K562 (cell line): ENCODE data around the gene PHOSPHO1. TPM values are rescaled to one million over a fixed set of nuclear protein-coding genes. Genes with fewer than 3 reads are reported as not detected.

Experiments used
- HDAC8 ChIP-seq: fragments of 450-650 bp; IDR thresholded peaks from 2 replicates; pipeline ENCODE4 v1.6.1; 2016; ENCODE audit warnings: mild to moderate bottlenecking, missing genetic modification characterization, moderate library complexity, missing compliant biosample characterization
- JUN ChIP-seq, 2 experiments: sonication (generic) in 1 of 2; formaldehyde crosslinking in 1 of 2; IDR thresholded peaks; 2 replicates each; pipeline versions ENCODE4 v1.6.1 to v1.8.0; 2012 to 2022; ENCODE audit warnings: borderline replicate concordance in 2 of 2, mild to moderate bottlenecking in 2 of 2, improper control_type of control experiment in 1 of 2, low read depth in 1 of 2, low read length in 1 of 2, missing genetic modification reagents in 1 of 2
- polyA plus RNA-seq, 8 experiments: library from polyadenylated mRNA; depleted of rRNA in 4 of 8; stranded (reverse) in 5 of 8; unstranded in 3 of 8; fragments of >200 nt; fragmentation: Nextera tagmentation in 2 of 8; fragmentation: Illumina TruSeq in 1 of 8; extraction: Ambion mirVana in 2 of 8; extraction: Trizol in 1 of 8; gene quantifications; 2 replicates each; pipeline versions ENCODE4 v1.2.1 to v1.2.3, GENCODE V29; 2011 to 2014; ENCODE audit warnings: inconsistent platforms in 1 of 8, missing spikeins in 1 of 8
- total RNA-seq, 7 experiments: library from RNA; depleted of rRNA in 6 of 7; stranded (reverse); fragments of >200 nt in 6 of 7; fragmentation: Illumina TruSeq in 2 of 7; extraction: Trizol in 2 of 7; gene quantifications; 2 replicates each; pipeline versions ENCODE4 v1.2.1 to v1.2.3, GENCODE V29; 2011 to 2021; ENCODE audit warnings: low replicate concordance in 1 of 7
- TF ChIP-seq, protein P1 (sequence below): sonication (generic); formaldehyde crosslinking; IDR thresholded peaks from 2 replicates; pipeline ENCODE4 v1.8.0; 2023; ENCODE audit warnings: mild to moderate bottlenecking, missing genetic modification reagents
- TF ChIP-seq, protein P2 (sequence below), 3 experiments: fragments of 200-800 bp in 1 of 3; sonication (Bioruptor generic) in 1 of 3; sonication (generic) in 1 of 3; formaldehyde crosslinking in 1 of 3; IDR thresholded peaks; 2 replicates each; pipeline versions ENCODE4 v1.6.1 to v1.8.0; 2016 to 2022; ENCODE audit warnings: mild to moderate bottlenecking in 2 of 3, missing compliant biosample characterization in 2 of 3, missing genetic modification characterization in 2 of 3, missing genetic modification reagents in 1 of 3
- TF ChIP-seq, protein P3 (sequence below): IDR thresholded peaks from 2 replicates; pipeline ENCODE4 v1.6.1; 2011; ENCODE audit warnings: borderline replicate concordance, low read depth, mild to moderate bottlenecking, moderate library complexity, low read length; ENCODE audit not compliant: insufficient read depth, poor library complexity, severe bottlenecking
- TF ChIP-seq, protein P4 (sequence below), 2 experiments: fragments of 450-650 bp; formaldehyde crosslinking in 1 of 2; IDR thresholded peaks; 2 replicates each; pipeline versions ENCODE4 v1.4.0 to v1.6.1; 2014 to 2020; ENCODE audit warnings: mild to moderate bottlenecking in 2 of 2, borderline replicate concordance in 1 of 2, low read depth in 1 of 2

The PHOSPHO1 gene
- total and polyA plus RNA-seq, 9 of the 15 experiments (the other 6 are each of a cell fraction or from before 2014, with no cell fraction given) = 0.06 to 0.07 TPM; not detected in 7

DNA sequence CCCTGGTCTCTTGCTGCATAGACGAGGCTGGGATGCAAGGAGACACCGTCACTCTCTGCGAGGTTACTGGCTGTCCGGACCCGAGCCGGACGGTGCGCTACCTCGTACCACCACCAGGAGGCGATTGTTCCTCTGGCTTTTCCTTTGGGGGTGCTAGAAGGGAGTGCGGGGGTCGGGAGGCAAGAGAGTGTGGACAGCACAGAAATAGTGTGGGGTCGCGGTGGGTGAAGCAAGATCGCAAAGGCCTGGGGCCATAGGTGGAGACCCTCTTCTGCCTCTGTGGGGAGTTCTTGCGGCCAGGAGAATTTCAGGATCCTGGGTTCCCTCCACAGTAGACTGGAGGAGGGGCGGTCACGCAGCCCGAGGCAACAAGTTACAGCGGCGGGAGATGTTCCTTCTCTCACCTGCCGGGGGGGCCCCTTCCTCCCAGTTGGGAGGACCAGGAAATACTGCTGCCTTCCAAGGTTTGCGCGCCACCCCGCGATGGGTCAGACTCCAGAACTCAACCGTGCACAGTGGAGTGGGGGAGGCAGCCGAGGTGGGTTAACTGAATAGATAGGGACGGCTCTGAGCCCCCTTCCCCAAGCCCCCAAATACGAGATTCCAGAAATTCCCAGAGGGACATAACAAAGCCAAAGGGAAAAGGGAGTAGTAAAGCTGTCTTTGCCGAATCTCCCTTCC lies 6.9 kb downstream of the PHOSPHO1 start (continued):
- TF ChIP-seq, protein P1, sequence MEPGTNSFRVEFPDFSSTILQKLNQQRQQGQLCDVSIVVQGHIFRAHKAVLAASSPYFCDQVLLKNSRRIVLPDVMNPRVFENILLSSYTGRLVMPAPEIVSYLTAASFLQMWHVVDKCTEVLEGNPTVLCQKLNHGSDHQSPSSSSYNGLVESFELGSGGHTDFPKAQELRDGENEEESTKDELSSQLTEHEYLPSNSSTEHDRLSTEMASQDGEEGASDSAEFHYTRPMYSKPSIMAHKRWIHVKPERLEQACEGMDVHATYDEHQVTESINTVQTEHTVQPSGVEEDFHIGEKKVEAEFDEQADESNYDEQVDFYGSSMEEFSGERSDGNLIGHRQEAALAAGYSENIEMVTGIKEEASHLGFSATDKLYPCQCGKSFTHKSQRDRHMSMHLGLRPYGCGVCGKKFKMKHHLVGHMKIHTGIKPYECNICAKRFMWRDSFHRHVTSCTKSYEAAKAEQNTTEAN (CRISPR knock-in tag) = no peak
- TF ChIP-seq, protein P2, sequence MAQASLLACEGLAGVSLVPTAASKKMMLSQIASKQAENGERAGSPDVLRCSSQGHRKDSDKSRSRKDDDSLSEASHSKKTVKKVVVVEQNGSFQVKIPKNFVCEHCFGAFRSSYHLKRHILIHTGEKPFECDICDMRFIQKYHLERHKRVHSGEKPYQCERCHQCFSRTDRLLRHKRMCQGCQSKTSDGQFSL (CRISPR knock-in tag; IDR thresholded peaks at IDR 0.05) = peak; percentile 65; the same call in 1 of the 2 replicates
- TF ChIP-seq, protein P2 (tag; IDR thresholded peaks at IDR 0.05) = peak in 1 of 2 experiments; percentile 51; a peak in 1 of 4 replicates
- TF ChIP-seq, protein P3, sequence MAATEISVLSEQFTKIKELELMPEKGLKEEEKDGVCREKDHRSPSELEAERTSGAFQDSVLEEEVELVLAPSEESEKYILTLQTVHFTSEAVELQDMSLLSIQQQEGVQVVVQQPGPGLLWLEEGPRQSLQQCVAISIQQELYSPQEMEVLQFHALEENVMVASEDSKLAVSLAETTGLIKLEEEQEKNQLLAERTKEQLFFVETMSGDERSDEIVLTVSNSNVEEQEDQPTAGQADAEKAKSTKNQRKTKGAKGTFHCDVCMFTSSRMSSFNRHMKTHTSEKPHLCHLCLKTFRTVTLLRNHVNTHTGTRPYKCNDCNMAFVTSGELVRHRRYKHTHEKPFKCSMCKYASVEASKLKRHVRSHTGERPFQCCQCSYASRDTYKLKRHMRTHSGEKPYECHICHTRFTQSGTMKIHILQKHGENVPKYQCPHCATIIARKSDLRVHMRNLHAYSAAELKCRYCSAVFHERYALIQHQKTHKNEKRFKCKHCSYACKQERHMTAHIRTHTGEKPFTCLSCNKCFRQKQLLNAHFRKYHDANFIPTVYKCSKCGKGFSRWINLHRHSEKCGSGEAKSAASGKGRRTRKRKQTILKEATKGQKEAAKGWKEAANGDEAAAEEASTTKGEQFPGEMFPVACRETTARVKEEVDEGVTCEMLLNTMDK = peak; percentile 45
- TF ChIP-seq HDAC8 (tag) (no peak), JUN (IDR thresholded peaks at IDR 0.05; ENCODE audit: borderline replicate concordance, low read depth, low read length) (no peak), JUN (CRISPR knock-in tag; IDR thresholded peaks at IDR 0.05; ENCODE audit: borderline replicate concordance) (no peak)
- TF ChIP-seq, protein P4, sequence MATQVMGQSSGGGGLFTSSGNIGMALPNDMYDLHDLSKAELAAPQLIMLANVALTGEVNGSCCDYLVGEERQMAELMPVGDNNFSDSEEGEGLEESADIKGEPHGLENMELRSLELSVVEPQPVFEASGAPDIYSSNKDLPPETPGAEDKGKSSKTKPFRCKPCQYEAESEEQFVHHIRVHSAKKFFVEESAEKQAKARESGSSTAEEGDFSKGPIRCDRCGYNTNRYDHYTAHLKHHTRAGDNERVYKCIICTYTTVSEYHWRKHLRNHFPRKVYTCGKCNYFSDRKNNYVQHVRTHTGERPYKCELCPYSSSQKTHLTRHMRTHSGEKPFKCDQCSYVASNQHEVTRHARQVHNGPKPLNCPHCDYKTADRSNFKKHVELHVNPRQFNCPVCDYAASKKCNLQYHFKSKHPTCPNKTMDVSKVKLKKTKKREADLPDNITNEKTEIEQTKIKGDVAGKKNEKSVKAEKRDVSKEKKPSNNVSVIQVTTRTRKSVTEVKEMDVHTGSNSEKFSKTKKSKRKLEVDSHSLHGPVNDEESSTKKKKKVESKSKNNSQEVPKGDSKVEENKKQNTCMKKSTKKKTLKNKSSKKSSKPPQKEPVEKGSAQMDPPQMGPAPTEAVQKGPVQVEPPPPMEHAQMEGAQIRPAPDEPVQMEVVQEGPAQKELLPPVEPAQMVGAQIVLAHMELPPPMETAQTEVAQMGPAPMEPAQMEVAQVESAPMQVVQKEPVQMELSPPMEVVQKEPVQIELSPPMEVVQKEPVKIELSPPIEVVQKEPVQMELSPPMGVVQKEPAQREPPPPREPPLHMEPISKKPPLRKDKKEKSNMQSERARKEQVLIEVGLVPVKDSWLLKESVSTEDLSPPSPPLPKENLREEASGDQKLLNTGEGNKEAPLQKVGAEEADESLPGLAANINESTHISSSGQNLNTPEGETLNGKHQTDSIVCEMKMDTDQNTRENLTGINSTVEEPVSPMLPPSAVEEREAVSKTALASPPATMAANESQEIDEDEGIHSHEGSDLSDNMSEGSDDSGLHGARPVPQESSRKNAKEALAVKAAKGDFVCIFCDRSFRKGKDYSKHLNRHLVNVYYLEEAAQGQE (IDR thresholded peaks at IDR 0.05; ENCODE audit: borderline replicate concordance) = peak; percentile 72
- TF ChIP-seq, protein P4 (CRISPR knock-in tag; IDR thresholded peaks at IDR 0.05; ENCODE audit: low read depth) = no peak
